Right ventricle myocardium superior (tissue), 1 donor: ENCODE data around the gene LZTS3. TPM values are rescaled to one million over a fixed set of nuclear protein-coding genes. Genes with fewer than 3 reads are reported as not detected.
A peak's percentile ranks its signal among the peaks of the same experiment; 100 is the strongest.
"Not testable (repeated sequence)": the region's sequence is repeated elsewhere in the genome, so short reads cannot be mapped to it uniquely, and the experiment has no call there.

Experiments
- ATAC-seq: fragments of 200-7000 bp; cut with Tn5 transposase; one replicate; pipeline ENCODE4 v1.9.1; 2020; ENCODE audit warnings: mild to moderate bottlenecking; ENCODE audit not compliant: poor library complexity
- DNase-seq: peaks from one replicate; pipeline ENCODE4 v3.0.0-alpha.2; 2020
- intact Hi-C: fragments of 100-400 bp; cut with DNase I; formaldehyde crosslinking; loops from one replicate; pipeline ENCODE4 v1.11.2; 2022
- total RNA-seq: library from RNA; stranded (reverse); fragmentation: NEBNext Ultra II Directional; extraction: Animal tissue kit (Norgen Biotek cat#: 25700); gene quantifications from one replicate; pipeline ENCODE4 v1.2.1, GENCODE V29; 2021
- donor health status: DM: no; HTN: yes; CAD: no; lungs with severe emphysema.

Gene LZTS3
- total RNA-seq, 1 donor from 2014 or later, result 18.3 TPM

GRCh38 chr20:3157817-3158216 lies 15.5 kb downstream of the LZTS3 start:
- ATAC-seq (no peak), DNase-seq (no peak)
- intact Hi-C loops, result no loop called here

GRCh38 chr20:3156811-3157619 lies 16.3 kb downstream of the LZTS3 start:
- no peak for ATAC-seq

GRCh38 chr20:3152057-3152644 lies 21.2 kb downstream of the LZTS3 start:
- ATAC-seq, result peak; percentile 64
- intact Hi-C loops, result not testable (repeated sequence)

More at GRCh38 chr20:3156811-3157619, 16.3 kb downstream of the LZTS3 start:
- intact Hi-C loops, result no loop called here
- DNase-seq, result no peak

GRCh38 chr20:3150908-3151307 lies 22.4 kb downstream of the LZTS3 start:
- ATAC-seq (no peak), DNase-seq (no peak)
- intact Hi-C loops, result no loop called here

More at GRCh38 chr20:3152057-3152644, 21.2 kb downstream of the LZTS3 start:
- not testable (repeated sequence) for DNase-seq

- ATAC-seq (no peak), DNase-seq (no peak)
- intact Hi-C loops, result no loop called here
Observed at GRCh38 chr20:3146732-3147341, 26.5 kb downstream of the LZTS3 start.

- no peak for DNase-seq
- intact Hi-C loops, result no loop called here
- no peak for ATAC-seq
Observed at GRCh38 chr20:3141757-3142156, 31.6 kb downstream of the LZTS3 start.

- DNase-seq, result no peak
- no peak for ATAC-seq
- intact Hi-C loops, result no loop called here
Observed at GRCh38 chr20:3137492-3137891, 35.9 kb downstream of the LZTS3 start.

- intact Hi-C loops, result no loop called here
- ATAC-seq, result no peak
Observed at GRCh38 chr20:3135507-3136070, 37.8 kb downstream of the LZTS3 start.

GRCh38 chr20:3134151-3134550 lies 39.2 kb downstream of the LZTS3 start:
- DNase-seq, result no peak
- no peak for ATAC-seq
- intact Hi-C loops, result no loop called here

More at GRCh38 chr20:3135507-3136070, 37.8 kb downstream of the LZTS3 start:
- DNase-seq, result no peak

- ATAC-seq, result no peak
- no peak for DNase-seq
- intact Hi-C loops, result no loop called here
Observed at GRCh38 chr20:3133155-3133554, 40.2 kb downstream of the LZTS3 start.

- DNase-seq, result no peak
- intact Hi-C loops, result no loop called here
- ATAC-seq, result no peak
Observed at GRCh38 chr20:3130051-3130600, 43.2 kb downstream of the LZTS3 start.

- ATAC-seq (no peak), DNase-seq (no peak)
- intact Hi-C loops, result no loop called here
Observed at GRCh38 chr20:3129094-3129493, 44.3 kb downstream of the LZTS3 start.

GRCh38 chr20:3128275-3128984 lies 44.9 kb downstream of the LZTS3 start:
- intact Hi-C loops, result no loop called here
- no peak for ATAC-seq
- DNase-seq, result no peak

GRCh38 chr20:3126527-3126859 lies 46.9 kb downstream of the LZTS3 start:
- intact Hi-C loops, result no loop called here
- ATAC-seq, result no peak
- DNase-seq, result no peak

- DNase-seq, intact Hi-C loops, ATAC-seq: not testable (repeated sequence)
Observed at GRCh38 chr20:3125776-3126526, 47.4 kb downstream of the LZTS3 start.

- not testable (repeated sequence) for DNase-seq
Observed at GRCh38 chr20:3124773-3125560, 48.4 kb downstream of the LZTS3 start.

GRCh38 chr20:3124163-3124562 lies 49.2 kb downstream of the LZTS3 start:
- DNase-seq, ATAC-seq, intact Hi-C loops: not testable (repeated sequence)

More at GRCh38 chr20:3124773-3125560, 48.4 kb downstream of the LZTS3 start:
- ATAC-seq, intact Hi-C loops: not testable (repeated sequence)
